HepG2 (cell line): ENCODE data around the gene UBE2S. TPM values are rescaled to one million over a fixed set of nuclear protein-coding genes. Genes with fewer than 3 reads are reported as not detected.

Experiments used
- ATAC-seq: fragments of 200-7000 bp; cut with Tn5 transposase; 3 replicates; pipeline ENCODE4 v1.9.1; 2020; ENCODE audit warnings: mild to moderate bottlenecking, moderate library complexity
- BruUV-seq: library from RNA; stranded (reverse); fragments of 400-500 nt; replicated peaks from 2 replicates; lab custom pipeline; 2021; lab: Mats Ljungman, UMichigan
- CTCF ChIA-PET: fragments of 300-600 bp; formaldehyde crosslinking; extraction: SDS; loops from one replicate; lab custom pipeline; 2021; ENCODE audit warnings: low total read pairs, inconsistent platforms, low intra/inter-chr PET ratio; lab: Yijun Ruan, JAX
- POLR2A ChIA-PET: fragments of 350-600 bp; sonication (Branson Sonifier 250); formaldehyde crosslinking; loops from one replicate; lab custom pipeline; 2020; ENCODE audit warnings: antibody characterized with exemption, inconsistent platforms; lab: Yijun Ruan, JAX
- DNase-seq: peaks from one replicate; pipeline ENCODE4 v3.0.0-alpha.2; 2015; ENCODE audit warnings: low spot score
- FAIRE-seq: peaks from 3 replicates; lab custom pipeline; 2011; peaks lifted over from hg19 to GRCh38; lab: Jason Lieb, UNC
- H2AFZ ChIP-seq: one replicate; pipeline ENCODE4 v1.6.1; 2011; ENCODE audit warnings: low read length, inconsistent platforms
- H3K27ac ChIP-seq: fragments of 300-600 bp; 3 replicates; pipeline ENCODE4 v1.8.0; 2011; ENCODE audit warnings: mixed run types, mild to moderate bottlenecking, mixed read lengths, low read length, inconsistent platforms; ENCODE audit not compliant: insufficient read depth; ENCODE audit errors: extremely low read length
- H3K27me3 ChIP-seq, 2 experiments: fragments of 200-600 bp in 1 of 2; 2 replicates in 1 of 2; 3 replicates in 1 of 2; pipeline versions ENCODE4 v1.6.0 to v1.8.0; 2011; ENCODE audit warnings: low read length in 2 of 2, mild to moderate bottlenecking in 2 of 2, moderate library complexity in 2 of 2, inconsistent platforms in 1 of 2; ENCODE audit not compliant: insufficient read depth in 2 of 2, control insufficient read depth in 1 of 2
- H3K36me3 ChIP-seq, 2 experiments: fragments of 200-600 bp in 1 of 2; replicated peaks in 1 of 2; 2 replicates in 1 of 2; 3 replicates in 1 of 2; pipeline versions ENCODE4 v1.5.1 to v1.8.0; 2011; ENCODE audit warnings: low read length in 2 of 2, inconsistent platforms in 1 of 2; ENCODE audit not compliant: insufficient read depth in 2 of 2, control insufficient read depth in 1 of 2
- H3K4me1 ChIP-seq: 2 replicates; pipeline ENCODE4 v1.5.1; 2012; ENCODE audit warnings: low read length, inconsistent platforms; ENCODE audit not compliant: insufficient read depth
- H3K4me2 ChIP-seq: 2 replicates; pipeline ENCODE4 v1.6.0; 2011; ENCODE audit warnings: low read depth, low read length, inconsistent platforms
- H3K4me3 ChIP-seq, 3 experiments: fragments of 200-600 bp in 1 of 3; sonication (generic), shearing (Covaris generic) in 1 of 3; replicated peaks in 1 of 3; 2 replicates each; pipeline ENCODE4 v1.5.1; 2011 to 2016; ENCODE audit warnings: low read length in 3 of 3, inconsistent platforms in 2 of 3, low read depth in 2 of 3, mild to moderate bottlenecking in 2 of 3, control low read depth in 1 of 3, mixed read lengths in 1 of 3; ENCODE audit not compliant: insufficient read depth in 1 of 3
- H3K79me2 ChIP-seq: one replicate; pipeline ENCODE4 v1.6.1; 2011; ENCODE audit warnings: low read length, inconsistent platforms; ENCODE audit not compliant: insufficient read depth
- H3K9ac ChIP-seq: 2 replicates; pipeline ENCODE4 v1.6.0; 2011; ENCODE audit warnings: mild to moderate bottlenecking, low read depth, low read length, inconsistent platforms; ENCODE audit not compliant: insufficient read depth
- H3K9me3 ChIP-seq: 2 replicates; pipeline ENCODE4 v1.5.1; 2012; ENCODE audit warnings: mild to moderate bottlenecking, low read length
- H4K20me1 ChIP-seq: 2 replicates; pipeline ENCODE4 v1.6.0; 2011; ENCODE audit warnings: inconsistent platforms, mild to moderate bottlenecking, low read length, moderate library complexity; ENCODE audit not compliant: insufficient read depth
- MYNN ChIP-seq: sonication (generic); formaldehyde crosslinking; IDR thresholded peaks from 2 replicates; pipeline ENCODE4 v1.4.0; 2020; ENCODE audit warnings: mild to moderate bottlenecking, low read depth, missing genetic modification reagents
- NCOA2 ChIP-seq: sonication (generic); formaldehyde crosslinking; IDR thresholded peaks from 2 replicates; pipeline ENCODE4 v1.8.0; 2022; ENCODE audit warnings: inconsistent platforms
- ZNF558 ChIP-seq: sonication (generic); formaldehyde crosslinking; IDR thresholded peaks from 2 replicates; pipeline ENCODE4 v1.9.0; 2022; ENCODE audit warnings: mild to moderate bottlenecking, missing genetic modification reagents, borderline replicate concordance
- ZNF652 ChIP-seq: IDR thresholded peaks from 2 replicates; pipeline ENCODE4 v1.6.1; 2016; ENCODE audit warnings: low read depth, borderline replicate concordance
- ZSCAN22 ChIP-seq: sonication (generic); formaldehyde crosslinking; IDR thresholded peaks from 2 replicates; pipeline ENCODE4 v1.4.0; 2020; ENCODE audit warnings: mild to moderate bottlenecking, missing genetic modification reagents
- WGBS: methylation state at CpG from one replicate; pipeline ENCODE4 v1.1.6; 2017; ENCODE audit warnings: low lambda C conversion rate; 5-methylcytosine and 5-hydroxymethylcytosine counted together
- in situ Hi-C: cut with HindIII; loops from 2 replicates; pipeline ENCODE4 v1.10.0; 2017; ENCODE audit warnings: low pct_unique_long_range_greater_than_20kb; ENCODE audit not compliant: extremely low pct_ligation_motif_present
- intact Hi-C: fragments of 100-400 bp; cut with micrococcal nuclease; formaldehyde crosslinking; loops from one replicate; pipeline ENCODE4 v1.10.0; 2022; ENCODE audit not compliant: unreplicated experiment
- polyA plus RNA-seq, 8 experiments: library from polyadenylated mRNA; depleted of rRNA in 3 of 8; stranded (reverse) in 7 of 8; unstranded in 1 of 8; fragments of >200 nt; fragmentation: Illumina TruSeq in 4 of 8; extraction: Trizol in 4 of 8; gene quantifications; 2 replicates each; pipeline versions ENCODE4 v1.2.1 to v1.2.3, GENCODE V29; 2011 to 2016; ENCODE audit warnings: low read depth in 4 of 8, missing spikeins in 1 of 8, mixed read lengths in 1 of 8; ENCODE audit not compliant: insufficient read depth in 1 of 8
- total RNA-seq, 5 experiments: library from RNA; depleted of rRNA; stranded (reverse); fragments of >200 nt; fragmentation: Illumina TruSeq; extraction: Trizol; gene quantifications; 2 replicates each; pipeline ENCODE4 v1.2.3, GENCODE V29; 2016; ENCODE audit warnings: low read depth in 1 of 5
- TF ChIP-seq, protein P1 (sequence below): IDR thresholded peaks from 2 replicates; pipeline ENCODE4 v1.6.1; 2016

UBE2S gene
- total and polyA plus RNA-seq, 2 of the 13 experiments (the other 11 are each of a cell fraction or from before 2014, with no cell fraction given) = 32.2 to 39.3 TPM

DNA sequence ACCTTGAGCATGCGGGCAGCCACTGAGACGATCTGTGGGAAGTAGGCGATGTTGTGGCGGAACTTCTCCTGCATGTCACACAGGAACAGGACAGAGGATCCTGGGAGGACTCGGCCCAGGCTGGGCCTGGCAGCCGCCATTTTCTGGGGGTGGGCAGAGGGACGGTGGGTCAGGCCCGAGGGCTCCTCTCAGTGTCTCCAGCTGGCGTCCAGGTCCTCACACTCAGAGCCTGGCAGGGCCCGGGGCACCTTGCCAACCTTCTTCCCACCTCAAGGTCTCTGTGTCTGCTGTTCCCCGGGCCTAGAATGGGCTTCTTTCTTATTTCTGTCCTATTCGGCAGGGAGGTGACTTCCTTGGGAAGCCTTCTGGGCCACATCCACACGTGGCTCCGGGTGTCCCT lies 48.8 kb upstream of the UBE2S start:
- WGBS = 93% methylated on average over 14 of the region's 14 CpGs
- no peak overlapping the region for H2AFZ ChIP-seq
- H3K27me3 ChIP-seq = peaks cover 0 to 4% of the 10 kb centered on the region in 2 experiments; a peak in 1 of 5 replicates
- no peak overlapping the region for H3K4me3 ChIP-seq
- peaks cover 37% of the 10 kb centered on the region for H3K4me1 ChIP-seq
- FAIRE-seq (no peak), ATAC-seq (no peak), DNase-seq (no peak)
- no peak overlapping the region for H3K27ac ChIP-seq
- in situ Hi-C loops (no loop called here), intact Hi-C loops (no loop called here)
- peaks cover 10% of the 10 kb centered on the region; the same call in 1 of the 2 replicates for H4K20me1 ChIP-seq
- H3K36me3 ChIP-seq = peaks cover 1 to 11% of the 10 kb centered on the region in 2 experiments; a peak in 4 of 5 replicates
- no peak overlapping the region for H3K4me2 ChIP-seq
- POLR2A ChIA-PET = no interaction called here
- CTCF ChIA-PET = no interaction called here
- peaks cover 20% of the 10 kb centered on the region for H3K79me2 ChIP-seq
- no peak for TF ChIP-seq ZNF558
- TF ChIP-seq MYNN (CRISPR knock-in tag) = no peak
- TF ChIP-seq, protein P1, sequence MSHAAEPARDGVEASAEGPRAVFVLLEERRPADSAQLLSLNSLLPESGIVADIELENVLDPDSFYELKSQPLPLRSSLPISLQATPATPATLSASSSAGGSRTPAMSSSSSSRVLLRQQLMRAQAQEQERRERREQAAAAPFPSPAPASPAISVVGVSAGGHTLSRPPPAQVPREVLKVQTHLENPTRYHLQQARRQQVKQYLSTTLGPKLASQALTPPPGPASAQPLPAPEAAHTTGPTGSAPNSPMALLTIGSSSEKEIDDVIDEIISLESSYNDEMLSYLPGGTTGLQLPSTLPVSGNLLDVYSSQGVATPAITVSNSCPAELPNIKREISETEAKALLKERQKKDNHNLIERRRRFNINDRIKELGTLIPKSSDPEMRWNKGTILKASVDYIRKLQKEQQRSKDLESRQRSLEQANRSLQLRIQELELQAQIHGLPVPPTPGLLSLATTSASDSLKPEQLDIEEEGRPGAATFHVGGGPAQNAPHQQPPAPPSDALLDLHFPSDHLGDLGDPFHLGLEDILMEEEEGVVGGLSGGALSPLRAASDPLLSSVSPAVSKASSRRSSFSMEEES = no peak
- TF ChIP-seq ZNF652 = no peak
- H3K9ac ChIP-seq = no peak overlapping the region
- H3K9me3 ChIP-seq = no peaks in the 10 kb centered on the region
- BruUV-seq = no TSS peak

DNA sequence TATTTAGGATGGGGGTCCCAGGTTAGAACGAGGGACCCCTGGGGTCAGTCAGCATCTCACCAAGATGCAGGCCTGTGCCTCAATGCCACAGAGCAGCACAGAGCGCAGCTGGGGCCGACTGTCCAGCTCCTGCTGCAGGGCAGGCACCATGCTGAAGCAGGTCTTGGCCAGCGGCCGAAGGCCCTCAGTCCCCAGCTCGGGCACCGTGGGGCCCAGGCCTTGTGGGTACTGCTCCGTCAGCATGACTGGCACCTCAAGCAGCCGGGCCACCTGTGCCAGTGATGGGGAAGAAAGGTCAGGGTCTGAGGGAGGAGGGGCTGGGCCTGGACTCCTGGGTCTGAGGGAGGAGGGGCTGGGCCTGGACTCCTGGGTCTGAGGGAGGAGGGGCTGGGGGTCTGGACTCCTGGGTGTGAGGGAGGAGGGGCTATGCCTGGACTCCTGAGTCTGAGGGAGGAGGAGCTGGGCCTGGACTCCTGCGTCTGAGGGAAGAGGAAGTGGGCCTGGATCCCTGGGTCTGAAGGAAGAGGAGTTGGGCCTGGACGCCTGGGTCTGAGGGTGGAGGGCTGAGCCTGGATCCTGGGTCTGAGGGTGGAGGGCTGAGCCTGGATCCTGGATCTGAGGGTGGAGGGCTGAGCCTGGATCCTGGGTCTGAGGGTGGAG lies 48.1 kb upstream of the UBE2S start:
- no peak for DNase-seq
- TF ChIP-seq ZSCAN22 (CRISPR knock-in tag) = peak; percentile 94
- no peak for TF ChIP-seq NCOA2 (CRISPR knock-in tag)
- TF ChIP-seq, all 625 proteins: peak for 1
- Histone ChIP-seq H3K9ac (no peak overlapping the region), H3K27ac (no peak overlapping the region), H3K9me3 (no peaks in the 10 kb centered on the region), H3K4me1 (peaks cover 37% of the 10 kb centered on the region), H4K20me1 (peaks cover 10% of the 10 kb centered on the region; the same call in 1 of the 2 replicates), H2AFZ (no peak overlapping the region), H3K36me3 (peaks cover 1 to 11% of the 10 kb centered on the region in 2 experiments; a peak in 4 of 5 replicates), H3K4me3 (no peak overlapping the region), H3K27me3 (peaks cover 0 to 7% of the 10 kb centered on the region in 2 experiments; a peak in 1 of 5 replicates), H3K4me2 (no peak overlapping the region), H3K79me2 (peaks cover 20% of the 10 kb centered on the region)
- ChIA-PET POLR2A (no interaction called here), CTCF (interaction anchor here (0.8 kb wide), 1 partner anchor 315 kb away, joined by 3 read pairs; no protein-coding TSS in a partner anchor)
- in situ Hi-C loops (no loop called here), intact Hi-C loops (no loop called here)
- WGBS = 56% methylated on average over 5 of the region's 11 CpGs
- BruUV-seq = no TSS peak
- no peak for FAIRE-seq
- ATAC-seq = no peak
